Raji (cell line): ENCODE measurements around the gene MED12L.

ENCODE experiments used
- POLR2A ChIP-seq: IDR thresholded peaks from 2 replicates; pipeline ENCODE4 v1.6.1; 2011; ENCODE audit warnings: low read depth, low read length, control low read depth; ENCODE audit not compliant: insufficient read depth

The MED12L gene

GRCh38 chr3:151147299-151147698, 61.8 kb downstream of the MED12L start:
- TF ChIP-seq POLR2A: no peak

- TF ChIP-seq POLR2A: no peak
Measured at GRCh38 chr3:151152455-151153079, 67.1 kb downstream of the MED12L start.

GRCh38 chr3:151154566-151154965, 69.1 kb downstream of the MED12L start:
- TF ChIP-seq POLR2A: no peak

- TF ChIP-seq POLR2A: no peak
Measured at GRCh38 chr3:151155409-151156128, 70.1 kb downstream of the MED12L start.

GRCh38 chr3:151156618-151157216, 71.3 kb downstream of the MED12L start:
- no peak for TF ChIP-seq POLR2A

GRCh38 chr3:151159806-151160205, 74.3 kb downstream of the MED12L start:
- TF ChIP-seq POLR2A: no peak

- TF ChIP-seq POLR2A: no peak
Measured at GRCh38 chr3:151165226-151165625, 79.8 kb downstream of the MED12L start.

- TF ChIP-seq POLR2A: no peak
Measured at GRCh38 chr3:151166161-151166560, 80.7 kb downstream of the MED12L start.

- no peak for TF ChIP-seq POLR2A
Measured at GRCh38 chr3:151168269-151169094, 83.0 kb downstream of the MED12L start.

- TF ChIP-seq POLR2A: no peak
Measured at GRCh38 chr3:151169262-151169947, 83.9 kb downstream of the MED12L start.

GRCh38 chr3:151171145-151171757, 85.8 kb downstream of the MED12L start:
- no peak for TF ChIP-seq POLR2A

GRCh38 chr3:151174351-151174750, 88.9 kb downstream of the MED12L start:
- TF ChIP-seq POLR2A: no peak

GRCh38 chr3:151175952-151176351, 90.5 kb downstream of the MED12L start:
- TF ChIP-seq POLR2A: no peak

GRCh38 chr3:151178208-151178845, 92.9 kb downstream of the MED12L start:
- no peak for TF ChIP-seq POLR2A
